Natural killer cell treated with Interleukin-12 subunit alpha and Interleukin-12 subunit beta and Interleukin-15 and Interleukin-18, amount 100 ng/mL, for 72 hours (primary cell): ENCODE data around the gene TNNC2. TPM values are rescaled to one million over a fixed set of nuclear protein-coding genes. Genes with fewer than 3 reads are reported as not detected.
"Not testable (repeated sequence)": the region's sequence is repeated elsewhere in the genome, so short reads cannot be mapped to it uniquely, and the experiment has no call there.

Experiments
- ATAC-seq, 2 donors: fragments of 150-1000 bp; cut with Tn5 transposase in 1 of 2; sonication (Bioruptor Pico), chemical (Tn5 transposase) in 1 of 2; 2 replicates each; pipeline ENCODE4 v1.10.0; 2021
- DNase-seq: peaks from one replicate; pipeline ENCODE4 v3.0.0; 2022; ENCODE audit warnings: low spot score
- H3K27ac Mint-ChIP-seq, 2 donors: 1 replicate in 1 of 2; 2 replicates in 1 of 2; pipeline ENCODE4 v1.8.0; 2022; ENCODE audit warnings: mixed read lengths in 2 of 2, mild to moderate bottlenecking in 1 of 2, moderate library complexity in 1 of 2
- H3K27me3 Mint-ChIP-seq, 2 donors: 1 replicate in 1 of 2; 2 replicates in 1 of 2; pipeline ENCODE4 v1.8.0; 2022; ENCODE audit warnings: mixed read lengths in 2 of 2
- H3K36me3 Mint-ChIP-seq: one replicate; pipeline ENCODE4 v1.8.0; 2022; ENCODE audit warnings: mixed read lengths
- H3K4me1 Mint-ChIP-seq, 2 donors: 1 replicate in 1 of 2; 2 replicates in 1 of 2; pipeline ENCODE4 v1.8.0; 2022; ENCODE audit warnings: low read depth in 2 of 2, mixed read lengths in 2 of 2, mild to moderate bottlenecking in 1 of 2
- H3K4me3 Mint-ChIP-seq: one replicate; pipeline ENCODE4 v1.8.0; 2022; ENCODE audit warnings: mixed read lengths
- H3K9me3 Mint-ChIP-seq: 2 replicates; pipeline ENCODE4 v1.8.0; 2022; ENCODE audit warnings: mixed read lengths
- total RNA-seq, 2 donors: library from RNA; stranded (reverse); gene quantifications; one replicate each; pipeline ENCODE4 v1.2.3, GENCODE V29; 2022

Gene TNNC2
- total RNA-seq, 2 donors from 2014 or later: not detected

DNA sequence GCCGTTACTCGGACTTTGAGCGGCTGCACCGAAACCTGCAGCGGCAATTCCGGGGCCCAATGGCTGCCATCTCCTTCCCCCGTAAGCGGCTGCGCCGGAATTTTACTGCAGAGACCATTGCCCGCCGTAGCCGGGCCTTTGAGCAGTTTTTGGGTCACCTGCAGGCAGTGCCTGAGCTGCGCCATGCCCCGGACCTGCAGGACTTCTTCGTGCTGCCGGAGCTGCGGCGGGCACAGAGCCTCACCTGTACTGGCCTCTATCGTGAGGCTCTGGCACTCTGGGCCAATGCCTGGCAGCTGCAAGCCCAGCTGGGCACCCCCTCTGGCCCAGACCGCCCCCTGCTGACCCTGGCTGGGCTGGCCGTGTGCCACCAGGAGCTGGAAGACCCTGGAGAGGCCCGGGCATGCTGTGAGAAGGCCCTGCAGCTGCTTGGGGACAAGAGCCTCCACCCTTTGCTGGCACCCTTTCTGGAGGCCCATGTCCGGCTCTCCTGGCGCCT is 13.6 kb upstream of the TNNC2 start:
- no peak overlapping the region for H3K27ac Mint-ChIP-seq
- H3K36me3 Mint-ChIP-seq: peaks cover 5% of the 10 kb centered on the region
- H3K4me3 Mint-ChIP-seq: no peak overlapping the region
- no peaks in the 10 kb centered on the region for H3K27me3 Mint-ChIP-seq
- DNase-seq: no peak
- no peaks in the 10 kb centered on the region for H3K9me3 Mint-ChIP-seq
- no peak for ATAC-seq
- H3K4me1 Mint-ChIP-seq: peaks cover 5 to 10% of the 10 kb centered on the region in 2 donors

DNA sequence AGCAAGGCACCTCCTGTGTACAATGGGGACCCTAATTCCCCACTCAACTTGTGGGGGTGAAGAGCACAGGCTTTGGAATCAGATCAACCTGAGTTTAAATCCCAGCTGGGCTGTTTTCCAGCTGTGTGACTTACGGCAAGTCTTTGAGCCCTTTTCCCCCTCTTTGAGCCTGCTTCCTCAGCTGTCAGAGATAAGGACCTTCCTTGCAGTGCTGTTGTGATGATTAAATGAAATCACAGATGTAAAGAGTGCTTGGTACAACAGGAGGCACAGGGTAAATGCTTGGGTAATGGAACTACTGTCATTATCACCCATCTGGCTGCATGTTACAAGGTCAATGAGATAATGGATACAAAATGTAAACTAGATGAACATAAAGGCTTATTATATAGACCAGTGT is 9.7 kb upstream of the TNNC2 start:
- no peaks in the 10 kb centered on the region for H3K36me3 Mint-ChIP-seq
- ATAC-seq (no peak), DNase-seq (no peak)
- H3K27me3 Mint-ChIP-seq: no peaks in the 10 kb centered on the region
- H3K9me3 Mint-ChIP-seq: no peaks in the 10 kb centered on the region
- H3K4me3 Mint-ChIP-seq: no peak overlapping the region
- no peak overlapping the region for H3K27ac Mint-ChIP-seq
- peaks cover 9 to 10% of the 10 kb centered on the region in 2 donors for H3K4me1 Mint-ChIP-seq

DNA sequence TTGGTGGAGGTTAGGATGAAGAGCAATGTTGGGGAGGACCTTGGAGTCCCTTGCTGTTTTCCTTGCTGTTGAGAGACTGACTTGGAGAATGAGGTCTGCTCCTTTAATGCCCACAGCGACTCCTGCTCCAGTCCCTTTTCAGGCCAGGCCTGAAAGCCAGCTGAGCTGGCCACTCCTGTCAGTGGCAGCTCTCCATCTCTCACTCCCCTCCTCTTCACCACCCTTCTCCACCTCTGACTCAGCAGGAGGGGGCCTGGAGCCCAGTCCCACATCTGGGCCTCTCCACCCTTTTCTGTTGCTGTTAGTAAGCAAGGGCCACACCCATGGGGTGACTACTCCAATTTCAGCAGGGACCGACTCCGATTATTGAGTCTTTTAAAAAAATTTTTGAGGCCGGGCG is 8.7 kb upstream of the TNNC2 start:
- no peak overlapping the region for H3K27ac Mint-ChIP-seq
- H3K4me1 Mint-ChIP-seq: peaks cover 9 to 10% of the 10 kb centered on the region in 2 donors
- H3K9me3 Mint-ChIP-seq: no peaks in the 10 kb centered on the region
- no peak for ATAC-seq
- H3K27me3 Mint-ChIP-seq: no peaks in the 10 kb centered on the region
- H3K4me3 Mint-ChIP-seq: no peak overlapping the region
- no peak for DNase-seq
- H3K36me3 Mint-ChIP-seq: no peaks in the 10 kb centered on the region

DNA sequence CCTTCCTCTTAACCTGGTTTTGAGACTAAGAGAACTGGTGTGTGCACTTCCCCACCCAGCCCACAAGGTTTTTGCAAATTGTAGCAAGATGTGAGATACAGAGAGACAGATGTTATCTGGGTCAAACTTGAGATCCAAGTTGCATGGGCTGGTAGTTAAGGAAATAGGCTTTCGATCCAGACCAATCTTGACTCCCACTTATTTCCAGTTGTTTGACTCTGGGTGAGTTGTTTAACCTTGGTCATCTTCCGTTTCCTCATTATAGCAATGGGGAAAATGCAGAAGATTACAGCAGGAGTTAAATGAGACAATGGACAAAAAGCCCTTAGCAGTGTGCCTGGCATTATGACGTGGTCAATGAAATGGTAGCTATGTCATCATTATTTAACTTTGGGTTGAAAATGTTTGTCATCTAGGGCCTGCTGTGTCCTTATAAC is 8.2 kb upstream of the TNNC2 start:
- H3K4me1 Mint-ChIP-seq: peaks cover 9 to 10% of the 10 kb centered on the region in 2 donors
- no peak for DNase-seq
- no peaks in the 10 kb centered on the region for H3K36me3 Mint-ChIP-seq
- no peak overlapping the region for H3K27ac Mint-ChIP-seq
- peaks cover 0 to 1% of the 10 kb centered on the region in 2 donors for H3K27me3 Mint-ChIP-seq
- no peaks in the 10 kb centered on the region for H3K9me3 Mint-ChIP-seq
- no peak overlapping the region for H3K4me3 Mint-ChIP-seq
- ATAC-seq: no peak

DNA sequence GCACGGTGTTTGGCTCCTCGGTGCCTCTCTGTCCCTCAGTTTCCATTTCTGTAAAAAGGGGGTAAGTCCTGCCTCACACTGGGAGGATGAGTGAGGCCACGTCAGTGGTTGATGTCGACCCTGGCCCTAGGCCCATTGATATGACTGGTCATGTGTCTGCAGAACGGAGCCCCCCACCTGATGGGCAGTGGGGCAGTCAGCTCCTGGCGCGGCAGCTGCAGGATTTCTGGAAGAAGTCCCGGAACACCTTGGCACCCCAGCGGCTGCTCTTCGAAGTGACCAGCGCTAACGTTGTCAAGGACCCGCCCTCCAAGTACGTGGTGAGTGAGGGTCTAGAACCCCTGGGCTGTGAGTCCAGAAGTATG is 7.7 kb upstream of the TNNC2 start:
- no peak for ATAC-seq
- Mint-ChIP-seq H3K27me3 (peaks cover 0 to 3% of the 10 kb centered on the region in 2 donors), H3K4me1 (peaks cover 9 to 10% of the 10 kb centered on the region in 2 donors), H3K36me3 (no peaks in the 10 kb centered on the region), H3K9me3 (no peaks in the 10 kb centered on the region), H3K27ac (no peak overlapping the region), H3K4me3 (no peak overlapping the region)
- no peak for DNase-seq

DNA sequence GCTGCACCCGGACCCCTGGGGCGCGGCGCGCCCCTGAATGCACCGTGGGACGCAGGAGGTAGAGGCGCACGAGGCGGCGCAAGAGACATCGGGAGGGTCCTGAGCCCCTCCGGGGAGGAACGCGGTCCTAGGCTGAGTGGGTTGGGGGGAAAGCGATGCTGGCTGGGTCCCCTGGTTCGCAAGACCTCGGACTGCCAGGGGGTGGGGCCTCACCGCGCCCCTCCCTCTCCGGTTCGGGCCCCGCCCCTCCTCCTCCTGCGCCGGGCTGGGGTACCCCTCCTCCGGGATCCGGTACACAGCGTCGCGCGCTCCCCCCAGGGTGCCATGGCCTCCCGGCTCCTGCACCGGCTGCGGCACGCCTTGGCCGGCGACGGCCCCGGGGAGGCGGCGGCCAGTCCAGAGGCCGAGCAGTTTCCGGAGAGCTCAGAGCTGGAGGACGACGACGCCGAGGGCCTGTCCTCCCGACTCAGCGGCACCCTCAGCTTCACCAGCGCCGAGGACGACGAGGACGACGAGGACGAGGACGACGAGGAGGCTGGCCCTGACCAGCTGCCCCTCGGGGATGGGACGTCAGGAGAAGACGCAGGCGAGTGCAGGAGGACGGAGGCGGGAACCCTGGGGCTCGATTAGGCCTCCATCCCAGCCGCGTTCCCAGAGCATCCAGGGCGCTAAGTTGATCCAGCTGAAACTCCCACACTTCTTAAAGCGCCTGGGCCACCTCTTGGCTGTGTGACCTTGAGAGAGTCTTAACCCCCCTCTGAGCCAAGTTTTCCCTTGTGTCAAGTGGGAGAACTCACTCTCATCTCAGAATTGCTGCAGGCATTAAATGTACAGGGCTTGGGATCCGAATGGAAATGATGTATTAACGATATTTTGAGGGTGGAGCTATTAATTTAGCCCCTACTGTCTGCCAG is 7.0 kb upstream of the TNNC2 start:
- Mint-ChIP-seq H3K4me3 (peak overlapping the region; percentile 85), H3K4me1 (peaks cover 9 to 10% of the 10 kb centered on the region in 2 donors), H3K36me3 (no peaks in the 10 kb centered on the region), H3K9me3 (no peaks in the 10 kb centered on the region), H3K27ac (no peak overlapping the region), H3K27me3 (peaks cover 0 to 3% of the 10 kb centered on the region in 2 donors)
- ATAC-seq (peak; percentile 66 to 79), DNase-seq (no peak)

DNA sequence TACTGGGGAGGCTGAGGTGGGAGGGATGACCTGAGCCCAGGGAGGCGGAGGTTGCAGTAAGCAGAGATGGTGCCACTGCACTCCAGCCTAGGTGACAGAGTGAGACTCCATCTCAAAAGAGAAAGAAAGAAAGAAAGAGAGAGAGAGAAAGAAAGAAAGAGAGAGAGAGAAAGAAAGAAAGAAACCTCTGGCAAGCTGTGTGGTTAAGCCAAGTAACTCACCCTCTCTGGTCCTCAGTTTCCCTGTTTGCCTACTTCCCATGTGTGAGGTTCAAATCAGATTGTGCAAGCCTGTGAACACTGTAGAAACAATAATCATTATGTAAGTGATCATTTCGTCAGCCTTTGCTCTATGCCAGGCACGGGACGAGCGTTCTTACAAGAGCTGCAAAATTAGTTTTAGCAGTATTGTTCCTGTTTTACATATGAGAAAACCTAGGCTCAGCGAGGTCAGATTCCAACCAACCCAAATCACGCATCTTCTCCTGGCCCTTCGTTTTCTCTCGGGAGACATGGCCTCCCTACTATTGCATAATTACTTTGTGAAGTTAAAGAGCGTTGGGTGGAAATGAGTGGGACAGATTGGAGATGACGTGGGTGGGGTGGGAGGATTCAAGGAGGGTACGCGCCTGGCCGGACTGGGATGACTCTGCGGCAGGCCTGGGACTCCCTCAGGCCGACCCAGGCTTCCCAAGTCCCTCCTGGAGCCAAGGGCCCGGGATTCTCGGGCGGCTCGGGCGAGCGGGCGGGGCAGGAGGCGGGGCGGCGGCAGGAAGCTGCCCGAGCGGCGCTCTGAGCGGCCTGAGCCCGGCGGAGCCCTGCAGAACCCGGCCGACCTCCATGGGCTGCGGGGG is 6.1 kb upstream of the TNNC2 start, which contains the start of gene SNX21:
Gene SNX21, plus strand, starts transcription at position 770 of the 853 bp plus-strand sequence. CDS start 121 bp downstream, outside the sequence.
- Mint-ChIP-seq H3K4me3 (peak within 1 kb of the TSS; percentile 85), H3K4me1 (peaks cover 9 to 10% of the 10 kb centered on the region in 2 donors), H3K36me3 (no peaks in the 10 kb centered on the region), H3K27ac (peak within 1 kb of the TSS; percentile 1 to 78), H3K27me3 (peaks cover 0 to 3% of the 10 kb centered on the region in 2 donors), H3K9me3 (no peaks in the 10 kb centered on the region)
- peak; percentile 13 for DNase-seq
- peak; percentile 76 to 81 for ATAC-seq

DNA sequence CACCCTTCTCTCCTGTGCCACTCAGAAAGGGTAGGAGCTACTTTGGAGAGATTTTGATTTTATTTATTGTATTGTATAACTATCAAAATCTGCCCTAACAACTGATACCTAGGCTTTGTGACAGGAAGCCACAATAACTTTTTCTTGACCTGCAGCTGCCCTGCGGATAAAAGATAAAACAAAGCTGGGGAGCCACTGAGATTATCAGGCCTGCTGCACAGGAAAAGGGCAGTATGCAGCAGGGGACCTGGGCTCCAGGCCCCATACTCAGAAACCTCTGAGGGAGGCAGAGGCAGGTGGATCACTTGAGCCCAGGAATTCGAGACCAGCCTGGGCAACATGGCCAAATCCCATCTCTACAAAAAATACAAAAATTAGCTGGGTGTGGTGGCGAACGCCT is 5.5 kb upstream of the TNNC2 start:
- H3K4me1 Mint-ChIP-seq: peaks cover 9 to 10% of the 10 kb centered on the region in 2 donors
- DNase-seq (peak; percentile 15), ATAC-seq (no peak)
- H3K9me3 Mint-ChIP-seq: no peaks in the 10 kb centered on the region
- peak overlapping the region; percentile 1 to 78 for H3K27ac Mint-ChIP-seq
- no peaks in the 10 kb centered on the region for H3K36me3 Mint-ChIP-seq
- peak overlapping the region; percentile 85 for H3K4me3 Mint-ChIP-seq
- peaks cover 0 to 3% of the 10 kb centered on the region in 2 donors for H3K27me3 Mint-ChIP-seq

DNA sequence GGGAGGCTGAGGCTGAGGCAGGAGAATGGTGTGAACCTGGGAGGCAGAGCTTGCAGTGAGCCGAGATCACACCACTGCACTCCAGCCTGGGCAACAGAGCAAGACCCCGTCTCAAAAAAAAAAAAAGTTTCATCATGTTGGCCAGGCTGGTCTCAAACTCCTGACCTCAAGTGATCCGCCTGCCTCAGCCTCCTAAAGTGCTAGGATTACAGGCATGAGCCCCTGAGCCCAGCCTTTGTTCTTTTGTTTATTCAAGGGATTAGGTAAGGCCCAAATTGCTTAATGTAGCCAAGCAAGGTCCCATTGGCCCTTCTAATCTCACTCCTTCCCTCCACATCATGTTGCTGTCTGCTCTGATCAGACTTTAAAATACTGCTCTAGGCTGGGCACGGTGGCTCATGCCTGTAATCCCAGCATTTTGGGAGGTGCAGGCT is 2.6 kb upstream of the TNNC2 start:
- H3K9me3 Mint-ChIP-seq, DNase-seq, H3K27me3 Mint-ChIP-seq, H3K4me3 Mint-ChIP-seq, H3K27ac Mint-ChIP-seq, ATAC-seq, H3K36me3 Mint-ChIP-seq: not testable (repeated sequence)
- H3K4me1 Mint-ChIP-seq: peaks cover 10 to 11% of the 10 kb centered on the region in 2 donors

DNA sequence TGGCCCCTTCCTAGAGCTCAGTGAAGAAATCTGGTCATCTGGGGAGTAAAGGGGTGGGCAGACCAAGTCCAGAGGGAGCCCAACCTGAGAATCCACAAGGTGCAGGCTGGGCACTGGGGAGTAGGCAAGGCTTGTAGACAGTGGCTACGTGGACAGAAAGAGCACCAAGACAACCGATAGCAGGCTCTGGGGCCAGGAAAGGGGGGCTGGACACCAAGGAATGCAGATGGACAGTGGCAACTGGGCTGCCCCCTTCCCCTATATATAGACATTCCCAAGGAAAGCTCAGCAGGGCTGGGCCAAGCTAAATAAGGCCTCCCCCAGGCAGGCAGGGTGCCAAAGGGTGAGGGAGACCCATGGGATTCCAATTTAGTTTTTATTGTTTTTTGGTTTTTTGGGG is 1.5 kb upstream of the TNNC2 start:
- Mint-ChIP-seq H3K36me3 (no peaks in the 10 kb centered on the region), H3K27ac (no peak overlapping the region), H3K27me3 (peaks cover 15 to 16% of the 10 kb centered on the region in 2 donors), H3K4me1 (peaks cover 17 to 18% of the 10 kb centered on the region in 2 donors), H3K9me3 (no peaks in the 10 kb centered on the region), H3K4me3 (no peak overlapping the region)
- ATAC-seq: no peak
- DNase-seq: no peak

DNA sequence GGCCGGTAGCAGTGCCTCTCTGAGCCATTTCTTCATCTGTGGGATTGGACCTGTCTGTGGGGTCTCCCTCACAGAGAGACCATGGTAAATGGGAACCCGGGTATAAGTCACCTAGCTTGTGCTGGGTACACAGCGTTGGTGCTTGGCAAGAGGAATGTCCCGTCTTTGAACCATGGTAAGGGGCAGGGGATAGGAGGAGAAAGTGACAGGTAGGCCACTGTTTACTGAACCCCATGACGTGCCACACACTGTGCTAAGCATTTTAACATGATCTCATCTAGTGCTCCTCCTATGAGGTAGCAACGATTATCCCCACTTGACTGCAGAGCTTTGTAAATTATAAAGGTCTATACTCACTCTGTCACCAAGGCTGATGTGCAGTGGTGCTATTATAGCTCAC is 600 bp upstream of the TNNC2 start:
- no peak overlapping the region for H3K4me3 Mint-ChIP-seq
- peaks cover 9% of the 10 kb centered on the region in 2 donors for H3K4me1 Mint-ChIP-seq
- H3K27ac Mint-ChIP-seq: no peak overlapping the region
- H3K27me3 Mint-ChIP-seq: peaks cover 20 to 23% of the 10 kb centered on the region in 2 donors
- ATAC-seq (no peak), DNase-seq (no peak)
- no peaks in the 10 kb centered on the region for H3K9me3 Mint-ChIP-seq
- H3K36me3 Mint-ChIP-seq: no peaks in the 10 kb centered on the region

DNA sequence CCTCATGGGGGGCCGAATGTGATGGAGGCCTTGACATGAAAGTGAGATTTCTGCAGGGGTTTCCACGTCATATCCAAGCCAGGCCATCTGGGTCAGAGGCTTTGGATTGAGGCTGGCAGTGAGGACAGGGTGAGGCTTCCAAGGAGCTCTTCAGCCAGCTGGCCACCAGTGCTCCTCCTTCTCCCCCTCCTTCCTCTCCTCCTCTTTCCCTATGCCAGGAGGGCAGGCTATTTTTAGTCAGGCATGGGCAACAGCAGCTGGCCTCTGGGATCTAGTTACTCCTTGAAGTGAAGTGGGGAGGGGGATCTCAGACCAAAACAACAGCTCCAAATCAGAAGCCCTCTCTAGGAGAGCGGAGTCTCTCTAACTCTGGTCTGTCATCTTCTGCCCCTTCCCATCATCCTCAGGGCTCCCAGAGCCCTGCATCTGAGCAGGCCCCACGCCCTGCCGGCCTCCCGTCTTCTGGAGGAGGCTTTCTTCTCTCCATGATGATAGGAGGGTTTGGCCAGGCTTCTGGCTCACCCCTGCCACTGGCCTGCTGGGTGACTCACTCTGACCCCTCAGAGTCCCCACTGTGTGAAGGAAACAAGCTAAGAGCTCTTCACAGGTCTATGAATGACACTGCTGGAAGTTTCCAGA is 612 bp downstream of the TNNC2 start:
- no peak overlapping the region for H3K4me3 Mint-ChIP-seq
- no peak overlapping the region for H3K27ac Mint-ChIP-seq
- DNase-seq: peak; percentile 23
- no peak for ATAC-seq
- no peaks in the 10 kb centered on the region for H3K36me3 Mint-ChIP-seq
- H3K27me3 Mint-ChIP-seq: peaks cover 26 to 33% of the 10 kb centered on the region in 2 donors
- H3K4me1 Mint-ChIP-seq: peaks cover 8 to 11% of the 10 kb centered on the region in 2 donors
- H3K9me3 Mint-ChIP-seq: no peaks in the 10 kb centered on the region
